Measurements from ENCODE around the gene E2F3. TPM values are rescaled to one million over a fixed set of nuclear protein-coding genes. Genes with fewer than 3 reads are reported as not detected.
"Not testable (repeated sequence)": the region's sequence is repeated elsewhere in the genome, so short reads cannot be mapped to it uniquely, and the experiment has no call there.

E2F3 gene
- total and polyA plus RNA-seq, 8 donors: 0.51 to 4.4 (median 1.2) TPM

DNA sequence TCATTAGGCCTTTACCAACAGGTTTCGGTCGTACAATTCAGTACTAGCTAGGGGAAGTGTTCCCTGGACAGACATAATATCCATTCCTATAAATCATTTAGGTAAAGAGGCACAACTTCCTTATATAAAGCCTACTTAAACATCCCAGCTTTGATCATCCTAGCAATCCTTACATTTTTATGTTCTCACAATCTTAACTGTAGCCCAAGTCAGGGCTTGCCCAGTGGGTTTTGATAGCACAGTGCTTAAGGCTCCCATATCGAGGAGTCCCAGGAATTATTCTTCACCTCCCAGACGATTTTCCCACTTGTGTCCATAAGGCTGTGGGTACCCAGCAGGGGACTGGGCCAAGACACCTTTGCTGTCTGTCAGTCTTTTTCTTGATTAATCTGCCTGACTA is 63.2 kb downstream of the E2F3 start:
- no peak for DNase-seq
- intact Hi-C loops (cut with DNase I): no loop called here

DNA sequence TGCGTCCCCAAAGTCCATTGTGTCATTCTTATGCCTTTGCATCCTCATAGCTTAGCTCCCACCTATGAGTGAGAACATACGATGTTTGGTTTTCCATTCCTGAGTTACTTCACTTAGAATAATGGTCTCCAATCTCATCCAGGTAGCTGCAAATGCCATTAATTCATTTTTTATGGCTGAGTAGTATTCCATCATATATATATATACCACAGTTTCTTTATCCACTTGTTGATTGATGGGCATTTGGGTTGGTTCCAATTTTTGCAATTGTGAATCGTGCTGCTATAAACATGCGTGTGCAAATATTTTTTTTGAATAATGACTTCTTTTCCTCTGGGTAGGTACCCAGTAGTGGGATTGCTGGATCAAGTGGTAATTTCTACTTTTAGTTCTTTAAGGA is 63.9 kb downstream of the E2F3 start:
- H3K4me3 ChIP-seq; FAIRE-seq; ATAC-seq; H3K9me3 ChIP-seq; intact Hi-C loops (cut with DNase I); DNase-seq; H3K27ac ChIP-seq; H3K36me3 ChIP-seq; H3K4me1 ChIP-seq; H3K27me3 ChIP-seq: not testable (repeated sequence)
- WGBS, 2 donors: 98 to 100% methylated on average over 4 of the region's 4 CpGs

More for the DNA sequence above, 63.2 kb downstream of the E2F3 start:
- ATAC-seq: no peak
- Histone ChIP-seq H3K36me3 (no peaks in the 10 kb centered on the region), H3K4me1 (no peaks in the 10 kb centered on the region), H3K4me3 (no peak overlapping the region), H3K27me3 (no peaks in the 10 kb centered on the region), H3K9me3 (no peaks in the 10 kb centered on the region), H3K27ac (no peak overlapping the region)
- WGBS, 2 donors: 93 to 96% methylated on average over 4 of the region's 4 CpGs
- FAIRE-seq: no peak
- TF ChIP-seq, protein P1, sequence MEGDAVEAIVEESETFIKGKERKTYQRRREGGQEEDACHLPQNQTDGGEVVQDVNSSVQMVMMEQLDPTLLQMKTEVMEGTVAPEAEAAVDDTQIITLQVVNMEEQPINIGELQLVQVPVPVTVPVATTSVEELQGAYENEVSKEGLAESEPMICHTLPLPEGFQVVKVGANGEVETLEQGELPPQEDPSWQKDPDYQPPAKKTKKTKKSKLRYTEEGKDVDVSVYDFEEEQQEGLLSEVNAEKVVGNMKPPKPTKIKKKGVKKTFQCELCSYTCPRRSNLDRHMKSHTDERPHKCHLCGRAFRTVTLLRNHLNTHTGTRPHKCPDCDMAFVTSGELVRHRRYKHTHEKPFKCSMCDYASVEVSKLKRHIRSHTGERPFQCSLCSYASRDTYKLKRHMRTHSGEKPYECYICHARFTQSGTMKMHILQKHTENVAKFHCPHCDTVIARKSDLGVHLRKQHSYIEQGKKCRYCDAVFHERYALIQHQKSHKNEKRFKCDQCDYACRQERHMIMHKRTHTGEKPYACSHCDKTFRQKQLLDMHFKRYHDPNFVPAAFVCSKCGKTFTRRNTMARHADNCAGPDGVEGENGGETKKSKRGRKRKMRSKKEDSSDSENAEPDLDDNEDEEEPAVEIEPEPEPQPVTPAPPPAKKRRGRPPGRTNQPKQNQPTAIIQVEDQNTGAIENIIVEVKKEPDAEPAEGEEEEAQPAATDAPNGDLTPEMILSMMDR (IDR thresholded peaks at IDR 0.05): no peak

DNA sequence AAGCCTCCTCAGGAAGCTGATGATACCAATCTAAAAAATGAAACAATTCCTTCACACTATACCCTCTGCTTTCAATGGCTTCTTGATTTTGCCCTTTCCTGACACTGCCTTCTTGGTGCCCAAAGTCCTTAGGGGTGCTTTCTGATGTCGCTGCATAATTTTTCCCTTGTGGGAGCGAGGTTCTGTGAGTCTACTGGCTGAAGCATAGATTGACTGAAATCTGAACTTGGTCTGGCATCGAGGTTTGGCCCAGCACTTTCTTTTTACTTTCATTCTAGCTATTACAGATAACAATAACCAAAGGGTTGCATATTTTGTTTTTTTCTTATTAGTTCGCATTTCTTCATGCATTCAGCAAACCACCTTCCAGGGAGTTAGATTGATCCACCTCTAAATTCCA is 65.8 kb downstream of the E2F3 start:
- 97 to 99% methylated on average over 4 of the region's 4 CpGs for whole genome bisulfite sequencing, 2 donors
- Histone ChIP-seq H3K4me1 (no peaks in the 10 kb centered on the region), H3K27ac (no peak overlapping the region), H3K36me3 (no peaks in the 10 kb centered on the region), H3K27me3 (no peaks in the 10 kb centered on the region), H3K4me3 (no peak overlapping the region), H3K9me3 (no peaks in the 10 kb centered on the region)
- no peak for DNase-seq
- TF ChIP-seq, protein P1 (IDR thresholded peaks at IDR 0.05): no peak
- no peak for FAIRE-seq
- no peak for ATAC-seq
- intact Hi-C loops (cut with DNase I): no loop called here

DNA sequence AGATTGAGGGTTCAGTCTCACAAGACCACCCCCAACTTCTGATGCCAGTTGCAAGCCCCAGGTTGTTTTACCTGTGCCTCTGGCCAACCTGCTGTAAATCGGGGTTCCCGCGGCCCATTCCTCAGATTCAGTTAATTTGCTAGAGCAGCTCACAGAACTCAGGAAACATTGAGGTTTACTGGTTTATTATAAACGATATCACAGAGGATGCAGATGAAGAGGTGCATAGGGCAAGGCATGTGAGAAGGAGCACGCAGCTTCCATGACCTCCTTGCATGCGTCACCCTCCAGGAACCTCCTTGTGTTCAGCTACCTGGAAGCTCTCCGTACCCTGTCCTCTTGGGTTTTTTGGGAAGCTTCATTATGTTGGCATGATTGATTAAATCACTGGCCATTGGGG is 66.5 kb downstream of the E2F3 start:
- no peaks in the 10 kb centered on the region for H3K4me1 ChIP-seq
- no peaks in the 10 kb centered on the region for H3K9me3 ChIP-seq
- no peak for FAIRE-seq
- ATAC-seq: no peak
- 94 to 96% methylated on average over 7 of the region's 7 CpGs for WGBS, 2 donors
- no peaks in the 10 kb centered on the region for H3K27me3 ChIP-seq
- TF ChIP-seq, protein P1 (IDR thresholded peaks at IDR 0.05): no peak
- DNase-seq: no peak
- H3K36me3 ChIP-seq: no peaks in the 10 kb centered on the region
- H3K4me3 ChIP-seq: no peak overlapping the region
- intact Hi-C loops (cut with DNase I): no loop called here
- H3K27ac ChIP-seq: no peak overlapping the region

DNA sequence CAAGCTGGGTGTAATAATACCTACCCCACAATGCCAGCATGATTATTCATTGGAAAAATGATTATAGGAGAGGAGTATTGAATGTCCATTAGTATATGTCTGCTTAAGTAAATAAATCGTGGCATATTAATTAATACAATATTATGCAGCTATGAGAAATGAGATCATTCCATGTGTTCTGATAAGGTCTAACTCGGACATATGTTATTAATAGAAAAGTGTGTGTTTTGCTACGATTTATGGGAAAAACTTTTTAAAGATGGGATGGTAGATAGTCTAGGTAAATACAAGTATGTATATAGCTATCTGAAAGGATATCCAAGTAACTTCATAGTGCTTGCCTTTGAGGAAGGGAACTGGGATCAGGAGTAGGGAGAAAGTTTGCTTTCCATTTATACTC is 71.1 kb downstream of the E2F3 start:
- no peaks in the 10 kb centered on the region for H3K36me3 ChIP-seq
- intact Hi-C loops (cut with DNase I): no loop called here
- DNase-seq (no peak), ATAC-seq (no peak), FAIRE-seq (no peak)
- H3K4me1 ChIP-seq: no peaks in the 10 kb centered on the region
- no peak overlapping the region for H3K27ac ChIP-seq
- H3K27me3 ChIP-seq: no peaks in the 10 kb centered on the region
- no peak overlapping the region for H3K4me3 ChIP-seq
- TF ChIP-seq, protein P1 (IDR thresholded peaks at IDR 0.05): no peak
- 47 to 54% methylated on average over 3 of the region's 3 CpGs for WGBS, 2 donors
- no peaks in the 10 kb centered on the region for H3K9me3 ChIP-seq

DNA sequence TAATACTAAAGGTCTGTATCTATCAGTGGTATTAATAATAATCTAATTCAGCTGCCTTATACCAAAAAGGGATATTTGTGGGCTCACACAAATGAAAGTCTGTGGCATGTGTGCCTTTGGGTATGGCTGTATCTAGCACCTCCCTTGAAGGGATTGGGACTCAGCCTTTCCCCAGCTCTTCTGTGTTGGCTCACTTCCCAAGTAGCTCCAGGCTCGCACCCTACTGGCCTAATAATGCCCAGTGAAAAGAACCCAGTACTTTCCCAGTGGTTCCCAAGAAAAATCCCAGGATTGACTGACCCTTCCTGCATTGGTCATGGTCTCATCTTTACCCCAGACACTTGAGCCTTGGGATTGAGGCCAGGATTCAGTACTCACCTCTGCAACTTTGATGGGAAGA is 71.8 kb downstream of the E2F3 start:
- WGBS, 2 donors: 93 to 100% methylated on average over 1 of the region's 1 CpG
- ATAC-seq (no peak), FAIRE-seq (no peak), DNase-seq (no peak)
- intact Hi-C loops (cut with DNase I): no loop called here
- no peaks in the 10 kb centered on the region for H3K27me3 ChIP-seq
- H3K4me3 ChIP-seq: no peak overlapping the region
- H3K36me3 ChIP-seq: no peaks in the 10 kb centered on the region
- TF ChIP-seq, protein P1 (IDR thresholded peaks at IDR 0.05): no peak
- no peak overlapping the region for H3K27ac ChIP-seq
- no peaks in the 10 kb centered on the region for H3K4me1 ChIP-seq
- no peaks in the 10 kb centered on the region for H3K9me3 ChIP-seq

All from pancreas (tissue), 10 donors.